Stimulated activated CD4-positive, alpha-beta T cell treated with anti-CD3 and anti-CD28 coated beads, Interleukin-2, amount 100 ng/mL, for 4 hours (primary cell): ENCODE results near the gene SNX11.

Source experiments
- DNase-seq: peaks from one replicate; pipeline ENCODE4 v3.0.0-alpha.2; 2020; ENCODE audit warnings: low read depth

The SNX11 gene

DNA sequence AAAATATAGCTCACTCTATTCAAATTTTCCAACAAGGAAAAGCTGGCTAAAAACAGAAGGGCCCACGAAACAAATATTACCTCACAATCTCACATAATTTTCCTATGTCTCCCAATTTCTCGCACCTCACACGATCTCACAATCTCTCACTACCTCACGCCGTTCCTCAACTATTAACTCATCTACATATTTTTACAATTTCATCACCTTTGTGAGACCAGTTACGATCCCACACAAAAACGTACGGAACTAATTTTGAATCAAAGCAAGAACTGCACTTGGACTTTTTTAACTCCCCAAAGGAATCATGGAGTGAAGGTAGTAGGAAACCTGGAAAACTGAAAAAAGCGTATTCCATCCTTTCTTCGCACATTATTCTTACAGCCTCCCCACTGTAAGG, 7.4 kb upstream of the SNX11 start:
- no peak for DNase-seq

DNA sequence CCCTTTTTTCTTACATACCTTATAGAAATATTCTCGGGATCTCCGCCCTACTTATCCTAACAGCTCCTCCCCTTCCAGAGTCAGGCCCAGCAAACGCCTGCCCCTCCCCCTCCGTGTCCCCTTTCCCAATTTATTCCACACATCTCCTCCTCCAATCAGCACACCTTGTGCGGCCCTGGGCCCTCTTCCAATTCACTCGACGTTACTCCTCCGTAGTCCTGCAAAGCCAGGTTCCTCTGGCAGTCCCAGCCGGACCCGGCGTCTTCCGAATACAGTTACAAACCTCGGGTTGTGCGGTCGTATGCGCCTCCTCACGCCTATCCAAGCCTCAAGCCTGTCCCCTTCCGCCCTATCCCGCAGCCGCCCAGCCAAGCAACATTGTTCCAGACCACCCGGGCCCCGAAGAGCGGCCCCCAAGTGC, 7.0 kb upstream of the SNX11 start:
- DNase-seq: no peak

DNA sequence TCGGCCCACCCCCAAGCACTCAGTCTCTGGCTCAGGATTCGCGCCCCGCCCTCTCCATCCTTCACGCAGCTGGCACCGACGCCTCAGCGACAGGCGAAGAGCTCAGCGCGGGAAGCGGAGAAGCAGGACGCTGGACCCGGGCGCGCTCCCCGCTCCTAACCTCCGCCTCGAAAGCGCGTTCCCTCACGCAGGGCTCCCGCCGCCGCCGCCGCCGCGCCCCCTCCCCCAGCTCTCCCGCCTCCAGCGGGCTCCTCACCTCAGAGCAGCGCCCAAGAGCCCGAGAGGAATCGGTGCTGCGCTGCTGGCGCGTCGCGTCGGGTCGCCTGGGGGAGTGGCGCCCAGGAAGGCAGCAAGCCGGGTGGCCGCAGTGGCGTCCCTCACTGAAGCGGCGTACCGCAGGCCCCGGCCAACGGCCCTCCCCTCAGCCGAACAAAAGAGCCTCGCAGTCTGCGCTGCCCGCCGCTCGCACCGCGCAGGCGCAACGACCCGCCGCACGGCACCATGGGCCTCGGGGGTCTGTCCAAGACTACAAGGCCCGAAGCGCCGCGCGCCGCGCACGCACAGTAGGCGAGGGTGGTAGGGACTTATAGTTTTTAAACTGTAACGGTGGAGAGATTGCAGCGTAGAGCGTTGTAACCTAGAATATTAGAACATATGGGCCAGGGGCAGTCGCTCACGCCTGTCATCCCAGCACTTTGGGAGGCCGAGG, 6.4 kb upstream of the SNX11 start, which contains the start of gene CBX1:
CBX1 (minus strand) TSS at position 467 of the 709 bp plus-strand sequence. CDS start 24,474 bp downstream, outside the sequence.
- DNase-seq: peak; percentile 90

DNA sequence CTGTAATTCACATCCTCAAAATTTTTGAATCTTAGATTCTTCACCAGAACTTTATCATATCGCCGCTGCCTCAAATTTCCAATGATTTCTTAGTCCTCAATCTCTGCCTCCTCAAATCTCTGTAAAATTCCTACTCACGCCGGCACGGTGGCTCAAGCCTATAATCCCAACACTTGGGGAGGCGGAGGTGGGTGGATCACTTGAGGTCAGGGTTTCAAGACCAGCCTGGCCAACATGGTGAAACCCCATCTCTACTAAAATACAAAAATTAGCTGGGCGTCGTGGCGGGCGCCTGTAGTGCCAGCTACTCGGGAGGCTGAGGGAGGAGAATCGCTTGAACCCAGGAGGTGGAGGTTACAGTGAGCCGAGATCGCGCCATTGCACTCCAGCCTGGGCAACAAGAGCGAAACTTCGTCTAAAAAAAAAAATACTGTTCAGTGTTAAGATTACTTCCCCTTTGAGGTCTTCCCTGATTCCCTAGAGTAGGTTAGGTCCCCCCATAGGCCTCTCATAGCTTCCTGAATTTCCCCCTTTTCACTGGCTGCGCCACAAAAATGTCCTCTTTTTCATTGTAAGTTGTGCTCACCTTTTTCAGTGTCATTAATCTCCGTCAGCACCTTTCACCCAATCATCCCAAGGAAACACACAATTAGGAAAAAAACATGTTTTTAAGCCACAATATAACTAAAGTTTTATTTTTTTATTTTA, 5.4 kb upstream of the SNX11 start:
- no peak for DNase-seq

DNA sequence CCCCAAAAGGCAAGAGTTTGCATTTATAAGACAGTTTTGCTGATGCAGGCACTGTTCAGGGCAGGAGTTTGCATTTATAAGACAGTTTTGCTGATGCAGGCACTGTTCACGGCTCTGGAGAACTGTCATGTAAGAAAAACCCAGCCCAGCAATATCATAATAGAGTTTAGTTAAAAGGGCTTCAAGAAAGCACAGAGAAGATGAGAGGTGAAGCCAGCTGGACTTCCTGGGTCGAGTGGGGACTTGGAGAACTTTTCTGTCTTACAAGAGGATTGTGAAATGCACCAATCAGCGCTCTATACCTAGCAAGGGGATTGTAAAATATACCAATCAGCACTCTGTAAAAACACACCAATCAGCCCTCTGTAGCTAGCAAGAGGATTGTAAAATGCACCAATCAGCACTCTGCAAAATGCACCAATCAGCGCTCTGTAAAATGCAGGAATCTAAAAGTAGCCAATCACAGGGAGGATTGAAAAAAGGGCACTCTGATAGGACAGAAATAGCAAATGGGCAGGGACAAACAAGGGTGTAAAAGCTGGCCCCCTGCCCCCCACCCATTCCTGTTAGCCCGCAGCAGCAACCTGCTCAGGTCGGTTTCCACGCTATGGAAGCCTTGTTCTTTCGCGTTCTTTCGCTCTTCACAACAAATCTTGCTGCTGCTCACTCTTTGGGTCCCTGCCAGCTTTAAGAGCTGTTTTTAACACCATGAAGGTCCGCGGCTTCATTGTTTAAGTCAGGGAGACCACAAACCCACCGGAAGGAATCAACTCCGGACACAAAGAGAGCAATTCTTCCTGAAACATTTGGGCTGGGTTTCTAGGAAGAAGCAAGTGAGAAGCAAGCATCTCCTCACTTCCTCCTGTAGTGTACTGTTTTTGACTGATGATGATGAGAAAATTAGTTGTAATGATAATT, 4.5 kb upstream of the SNX11 start:
- no peak for DNase-seq

DNA sequence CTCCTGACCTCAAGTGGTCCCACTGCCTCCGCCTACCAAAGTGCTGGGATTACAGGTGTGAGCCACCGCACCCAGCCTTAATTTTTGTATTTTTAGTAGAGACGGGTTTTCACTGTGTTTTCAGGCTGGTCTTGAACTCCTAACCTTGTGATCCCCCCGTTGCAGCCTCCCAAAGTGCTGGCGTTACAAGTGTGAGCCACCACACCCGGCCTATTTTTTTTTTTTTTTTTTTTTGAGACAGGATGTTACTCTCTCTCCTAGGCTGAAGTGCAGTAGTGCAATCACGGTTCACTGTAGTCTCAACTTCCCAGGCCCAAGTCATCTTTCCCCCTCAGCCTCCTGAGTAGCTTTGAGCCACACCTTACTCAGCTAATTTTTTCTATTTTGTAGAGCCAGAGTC, 3.1 kb upstream of the SNX11 start:
- no peak for DNase-seq

DNA sequence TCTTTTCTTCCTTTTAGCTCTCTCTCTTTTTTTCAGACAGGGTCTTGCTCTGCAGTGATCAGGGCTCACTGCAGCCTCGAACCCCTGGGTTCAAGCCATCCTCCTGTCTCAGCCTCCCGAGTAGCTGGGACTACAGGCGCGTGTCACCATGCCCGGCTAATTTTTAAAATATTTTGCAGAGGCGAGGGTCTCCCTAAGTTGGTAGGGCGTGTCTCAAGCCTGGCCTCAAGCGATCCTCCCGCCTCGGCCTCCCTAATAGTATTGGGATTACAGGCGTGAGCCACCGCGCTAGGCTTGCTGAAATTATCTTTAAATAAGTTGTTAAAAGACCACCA, 797 bp upstream of the SNX11 start:
- no peak for DNase-seq

DNA sequence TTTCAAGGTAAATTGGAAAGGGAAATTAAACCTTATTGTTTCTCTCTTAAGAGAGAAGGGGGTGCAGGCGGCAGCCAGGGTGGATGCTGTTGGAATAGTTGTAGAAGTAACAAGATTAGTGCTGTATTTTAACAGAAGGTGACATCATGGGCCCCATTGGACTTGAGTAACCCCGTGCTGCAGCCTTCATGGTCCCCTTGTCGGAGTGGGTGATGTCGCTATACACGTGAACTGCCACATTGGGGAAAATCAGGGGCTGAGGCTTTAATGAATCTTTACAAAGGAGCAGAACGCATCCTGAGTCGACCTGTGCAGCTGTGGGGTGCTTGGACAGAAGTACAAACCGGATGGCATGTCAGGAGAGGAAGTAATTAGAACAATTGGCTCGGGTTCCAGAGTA, 3.2 kb downstream of the SNX11 start:
- DNase-seq: no peak

DNA sequence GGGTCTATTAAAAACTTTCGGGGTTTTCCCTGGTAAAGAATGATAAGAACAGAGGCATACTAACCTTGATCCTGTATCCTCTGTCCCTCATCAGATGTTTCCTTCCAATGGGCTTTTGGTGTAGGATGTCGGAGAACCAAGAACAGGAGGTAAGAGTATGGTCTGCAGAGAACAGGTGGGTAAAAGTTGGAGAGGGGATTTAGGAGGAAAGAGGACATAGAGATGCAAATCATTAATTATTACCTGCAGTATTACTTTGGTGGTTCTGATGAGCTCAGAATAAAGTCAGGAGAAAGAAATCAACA, 4.3 kb downstream of the SNX11 start:
- DNase-seq: no peak

DNA sequence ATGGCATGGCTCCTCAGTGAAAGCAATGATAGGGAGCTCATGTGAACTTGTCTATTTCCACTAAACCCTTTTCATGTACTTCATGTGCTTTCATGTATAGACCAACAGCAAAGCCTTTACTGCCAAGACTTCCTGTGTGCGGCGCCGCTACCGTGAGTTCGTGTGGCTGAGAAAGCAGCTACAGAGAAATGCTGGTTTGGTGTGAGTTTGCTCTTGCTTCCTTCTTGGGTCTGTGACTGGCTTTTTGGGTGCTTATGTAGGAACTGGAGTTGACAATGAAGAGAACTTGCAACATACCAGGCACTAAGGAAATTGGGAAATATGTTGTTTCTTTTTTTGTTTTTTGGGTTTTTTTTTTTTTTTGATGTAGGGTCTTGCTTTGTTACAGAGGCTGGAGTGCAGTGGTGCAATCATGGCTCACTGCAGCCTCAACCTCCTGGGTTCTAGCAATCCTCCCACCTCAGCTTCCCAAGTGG, 5.7 kb downstream of the SNX11 start:
- no peak for DNase-seq

DNA sequence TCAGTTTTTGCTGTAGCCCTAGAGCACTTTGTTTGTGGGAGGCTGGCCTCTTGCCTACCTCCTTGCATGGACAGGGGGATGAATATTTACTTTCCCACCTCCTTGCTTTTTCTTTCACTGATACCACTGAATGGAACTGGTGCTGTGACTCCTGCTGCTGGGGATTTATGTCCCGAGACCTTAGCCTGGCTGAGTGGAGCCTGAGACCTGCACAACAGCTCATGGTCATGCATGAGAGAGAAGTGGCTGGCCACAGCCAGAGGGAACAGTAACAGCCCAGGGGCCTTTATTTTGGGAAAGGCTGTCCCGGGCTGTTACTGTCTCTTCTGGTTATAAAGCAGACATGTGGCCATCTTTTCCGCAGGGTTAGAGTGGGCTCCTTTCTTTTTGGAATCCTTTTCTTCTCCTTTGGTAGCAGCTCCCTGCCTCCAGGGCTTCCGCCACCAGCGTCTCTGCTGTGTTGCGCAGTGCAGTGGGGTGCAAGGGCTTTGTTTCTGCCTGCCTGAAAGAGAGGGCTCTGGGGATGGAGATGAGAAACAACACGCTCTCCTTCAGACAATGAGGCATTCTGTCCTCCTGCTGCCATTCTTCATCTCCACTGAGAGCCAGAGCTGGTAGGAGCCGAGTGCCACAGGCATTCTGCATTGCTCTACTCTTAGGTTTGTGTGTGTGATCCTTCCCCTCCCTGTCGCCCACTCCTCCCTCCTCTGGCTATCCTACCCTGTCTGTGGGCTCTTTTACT, 14.5 kb downstream of the SNX11 start:
- no peak for DNase-seq

DNA sequence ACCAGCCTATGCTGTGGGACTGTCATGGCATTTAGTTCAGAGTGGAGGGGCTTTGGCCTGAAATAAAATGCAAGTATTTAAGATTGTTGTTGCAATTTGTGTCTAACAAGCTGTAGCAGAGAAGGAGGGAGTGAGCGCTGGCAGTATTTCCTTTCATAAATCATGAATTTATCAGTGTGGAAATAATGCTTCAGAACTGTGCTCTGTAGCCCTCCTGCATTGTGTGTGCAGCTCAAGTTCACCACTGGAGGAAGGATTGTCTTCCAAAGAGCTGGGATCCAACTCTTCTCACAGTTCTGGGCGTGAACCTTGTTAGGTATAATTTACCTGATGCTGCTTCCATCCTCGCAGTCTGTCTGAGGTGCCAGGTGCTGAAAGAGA, 15.1 kb downstream of the SNX11 start:
- DNase-seq: no peak

DNA sequence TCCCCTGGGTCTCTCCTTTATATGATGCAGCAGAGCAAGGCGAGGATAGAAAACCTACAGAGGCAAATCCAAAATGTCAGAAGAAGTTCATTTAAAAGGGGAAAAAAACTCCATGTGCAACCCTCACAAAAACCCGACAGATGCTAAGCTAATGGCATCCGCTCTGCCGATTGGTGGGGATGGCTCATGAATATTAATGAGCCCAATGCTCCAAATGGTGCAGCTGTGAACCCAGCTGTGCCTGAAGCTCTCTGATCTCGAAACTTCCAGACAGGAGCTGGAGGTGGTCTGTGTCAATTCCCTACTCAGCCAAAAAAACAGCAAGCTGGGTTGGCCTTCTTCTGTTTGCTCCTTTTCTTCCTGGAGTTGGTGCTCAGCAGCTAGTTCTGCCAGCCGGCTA, 15.5 kb downstream of the SNX11 start:
- DNase-seq: no peak

DNA sequence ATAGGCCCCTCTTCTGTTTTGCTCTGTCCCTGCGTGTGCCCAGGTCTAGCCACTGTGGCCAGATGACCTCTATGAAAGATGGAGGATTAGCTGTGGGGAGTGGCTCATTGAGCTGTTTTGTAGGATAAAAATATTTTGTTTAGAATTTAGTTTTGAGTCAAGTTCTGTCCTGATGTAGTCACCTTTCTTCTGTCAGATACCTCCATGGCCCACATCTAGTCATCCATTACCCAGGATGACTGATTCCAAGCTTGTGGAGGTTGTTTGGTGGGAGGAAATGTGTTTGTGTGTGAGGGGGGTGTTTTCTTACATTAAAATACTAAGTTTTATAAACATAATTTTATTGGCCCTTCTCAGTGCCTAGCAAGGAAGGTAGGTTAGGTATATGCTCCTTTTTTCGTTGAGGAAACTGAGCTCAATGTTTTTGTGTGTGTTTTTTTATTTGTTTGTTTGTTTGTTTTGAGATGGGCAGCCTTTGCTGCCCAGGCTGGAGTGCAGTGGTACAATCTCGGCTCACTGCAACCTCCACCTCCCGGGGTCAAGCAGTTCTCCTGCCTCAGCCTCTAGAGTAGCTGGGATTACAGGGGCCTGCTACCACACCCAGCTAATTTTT, 16.3 kb downstream of the SNX11 start:
- no peak for DNase-seq

DNA sequence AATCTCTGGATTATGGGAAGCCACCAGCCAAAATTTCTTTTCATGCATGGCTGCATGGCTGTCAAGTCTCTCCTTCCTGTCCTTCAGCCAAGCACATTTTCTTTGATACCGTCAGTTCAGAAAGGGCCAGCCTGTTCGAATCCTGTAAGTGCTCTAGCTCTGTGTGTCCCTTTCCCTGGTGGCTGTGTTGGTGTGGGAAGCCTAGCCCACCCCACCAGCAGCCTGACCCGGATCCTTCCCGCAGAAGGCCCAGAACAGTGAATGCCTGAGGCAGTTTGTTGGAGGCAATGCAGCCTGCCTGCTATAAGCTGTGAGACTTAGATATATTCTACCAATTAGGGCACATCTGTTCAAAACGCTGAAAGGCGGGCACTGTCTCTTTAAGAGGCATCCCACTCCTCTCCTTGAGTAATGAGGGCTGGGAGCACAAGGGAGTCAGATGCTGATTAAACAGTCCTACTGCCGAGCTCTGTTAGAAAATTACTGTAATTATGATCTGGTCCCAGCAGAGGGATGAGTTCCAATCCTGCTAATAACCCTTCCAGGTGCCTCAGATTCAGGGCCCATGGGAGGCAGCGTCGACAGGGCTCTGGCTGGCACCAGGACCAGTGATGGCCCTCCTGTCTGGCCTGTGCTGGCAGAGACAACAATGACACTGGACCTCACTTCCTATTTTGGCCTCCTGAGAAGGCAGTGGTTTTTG, 18.4 kb downstream of the SNX11 start:
- no peak for DNase-seq

DNA sequence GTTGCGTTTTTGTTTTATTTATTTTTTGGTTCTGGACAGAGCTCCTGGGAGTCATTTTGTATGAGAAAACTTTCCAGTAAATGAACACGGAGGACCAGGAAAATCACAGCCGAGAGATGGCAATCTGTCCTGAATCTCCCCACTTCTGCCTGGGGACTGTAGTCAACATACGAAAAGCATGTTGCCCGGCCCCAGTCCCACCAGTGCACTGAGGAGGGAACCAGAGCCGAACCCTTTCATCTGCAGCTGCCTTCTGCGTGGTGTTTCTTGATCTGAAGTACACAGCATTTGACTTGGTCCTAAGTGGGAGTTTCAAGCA, 18.9 kb downstream of the SNX11 start:
- DNase-seq: no peak

DNA sequence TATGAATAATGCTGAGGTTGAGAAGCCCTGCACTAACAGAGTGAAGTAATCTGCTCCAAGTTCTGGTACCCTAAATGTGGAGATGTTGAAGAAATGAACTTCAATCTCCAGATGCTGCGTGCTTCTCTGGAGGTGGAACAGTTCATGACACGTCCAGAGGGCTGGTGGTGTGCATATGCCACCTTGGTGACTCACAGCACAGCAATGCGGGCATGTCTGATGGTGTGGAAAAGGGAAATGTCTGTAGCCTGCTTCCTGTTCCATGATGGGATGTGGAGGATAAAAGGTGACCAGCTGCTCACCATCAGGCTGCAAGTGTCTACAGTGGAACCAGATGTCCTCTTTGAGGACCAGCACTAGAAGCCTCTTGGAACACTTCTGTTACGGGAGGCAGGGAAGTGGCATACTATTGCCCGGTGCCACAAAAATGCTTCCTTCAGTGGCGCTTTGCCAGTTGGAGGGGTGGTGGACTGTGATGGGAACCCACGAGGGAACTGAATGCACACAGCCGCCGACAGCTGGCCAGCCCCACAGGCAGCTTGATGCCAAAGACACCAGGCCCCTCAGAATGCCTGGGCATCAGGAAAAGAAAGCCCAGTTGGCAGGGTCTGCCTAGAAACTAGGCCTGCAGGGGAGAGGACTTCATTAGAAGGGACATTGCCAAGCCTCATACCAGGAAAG, 19.9 kb downstream of the SNX11 start:
- DNase-seq: no peak

DNA sequence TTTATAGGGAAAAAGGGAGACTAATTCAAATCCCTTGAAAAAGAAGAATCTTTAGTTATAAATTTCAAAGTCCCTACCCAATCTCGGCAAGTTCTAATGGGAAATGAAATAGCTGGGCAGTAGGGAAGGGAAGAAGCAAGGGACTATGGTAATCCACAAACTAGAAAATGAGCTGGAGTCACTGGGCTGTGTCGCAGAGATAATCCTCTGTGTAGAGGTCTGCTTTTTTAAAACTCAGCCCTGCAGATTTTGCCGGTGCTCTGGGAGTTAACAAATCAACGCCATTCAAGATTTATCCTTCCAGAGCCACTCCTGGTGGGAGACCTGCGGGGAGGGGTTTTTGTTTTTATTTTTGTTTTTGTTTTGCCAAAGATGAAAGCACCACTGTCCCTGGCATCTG, 20.8 kb downstream of the SNX11 start:
- no peak for DNase-seq

DNA sequence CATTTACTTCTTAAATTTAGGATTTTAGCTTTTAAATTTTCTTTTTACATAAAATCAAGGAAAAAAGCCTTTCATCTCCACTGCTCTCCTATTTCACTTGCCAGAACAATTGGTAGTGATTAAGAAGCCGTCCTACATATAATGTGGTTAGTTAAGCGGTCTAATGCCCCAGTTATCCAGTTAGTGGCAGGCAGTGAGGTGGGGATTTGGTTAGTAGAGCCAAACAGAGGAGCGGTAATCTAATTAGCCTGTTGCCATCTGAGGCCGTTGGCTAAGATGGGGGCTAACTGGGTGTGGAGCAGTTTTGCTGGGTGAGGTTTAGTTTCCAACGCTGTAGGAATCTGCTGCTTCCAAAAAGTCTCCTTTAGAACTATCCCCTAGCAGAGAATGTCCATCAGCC, 22.4 kb downstream of the SNX11 start:
- no peak for DNase-seq

DNA sequence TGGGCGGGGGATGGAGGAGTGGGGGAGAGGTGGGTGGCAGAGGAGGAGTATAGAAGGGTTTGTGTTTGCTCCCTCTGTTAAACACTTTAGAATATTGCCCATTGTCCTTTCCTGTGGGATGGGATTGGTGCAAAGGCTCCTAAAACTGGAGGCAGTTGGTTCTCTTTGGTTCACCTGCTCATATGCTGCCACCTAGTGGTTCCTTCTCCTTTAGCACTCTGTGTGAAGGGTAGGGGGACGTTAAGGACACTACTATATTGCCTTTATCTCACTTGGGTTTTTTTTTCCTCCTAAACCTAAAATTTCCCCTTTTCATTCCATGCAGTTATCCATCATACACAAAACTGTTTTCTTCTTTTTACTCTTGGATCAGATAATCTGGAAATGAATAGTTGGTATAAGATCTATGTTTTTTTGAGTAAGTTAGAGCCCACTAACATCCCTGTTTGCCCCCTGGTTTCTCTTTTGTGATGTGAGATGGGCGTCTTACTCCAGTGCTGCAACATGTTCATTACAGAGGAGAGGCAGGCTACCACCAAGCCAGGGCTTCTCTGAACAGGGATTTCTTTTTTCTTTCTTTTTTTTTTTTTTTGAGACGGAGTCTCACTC, 23.8 kb downstream of the SNX11 start:
- DNase-seq: peak; percentile 48
